ENCODE measurements around the gene NAP1L4. TPM values are rescaled to one million over a fixed set of nuclear protein-coding genes. Genes with fewer than 3 reads are reported as not detected.

NAP1L4 gene
- total RNA-seq, 1 donor from 2014 or later: 83.5 TPM

Other genes with a start within 250 kb of the NAP1L4 start
- 5.4 to 15.7 TPM (median 14.6 TPM) in 3 replicates for gene CDKN1C, start 106.6 kb downstream of the NAP1L4 start, total RNA-seq
- 63.9 to 69.0 TPM (median 64.4 TPM) in 3 replicates for gene PHLDA2, start 62.9 kb downstream of the NAP1L4 start, total RNA-seq
- gene CARS1, start 65.1 kb upstream of the NAP1L4 start, total RNA-seq: 49.3 to 106 TPM (median 101 TPM) in 3 replicates
- 43.9 to 78.9 TPM (median 47.6 TPM) in 3 replicates for gene OSBPL5, start 173.0 kb upstream of the NAP1L4 start, total RNA-seq
- not detected in 3 replicates for gene MRGPRG, start 226.5 kb upstream of the NAP1L4 start, total RNA-seq
- not detected in 3 replicates for gene MRGPRE, start 240.1 kb upstream of the NAP1L4 start, total RNA-seq

Measured in chondrocyte (in vitro differentiated cells).